ENCODE measurements around the gene RHBDL2. TPM values are rescaled to one million over a fixed set of nuclear protein-coding genes. Genes with fewer than 3 reads are reported as not detected.
"Not testable (repeated sequence)": the region's sequence is repeated elsewhere in the genome, so short reads cannot be mapped to it uniquely, and the experiment has no call there.

Gene RHBDL2
- total RNA-seq, 1 experiment from 2014 or later, result not detected

DNA sequence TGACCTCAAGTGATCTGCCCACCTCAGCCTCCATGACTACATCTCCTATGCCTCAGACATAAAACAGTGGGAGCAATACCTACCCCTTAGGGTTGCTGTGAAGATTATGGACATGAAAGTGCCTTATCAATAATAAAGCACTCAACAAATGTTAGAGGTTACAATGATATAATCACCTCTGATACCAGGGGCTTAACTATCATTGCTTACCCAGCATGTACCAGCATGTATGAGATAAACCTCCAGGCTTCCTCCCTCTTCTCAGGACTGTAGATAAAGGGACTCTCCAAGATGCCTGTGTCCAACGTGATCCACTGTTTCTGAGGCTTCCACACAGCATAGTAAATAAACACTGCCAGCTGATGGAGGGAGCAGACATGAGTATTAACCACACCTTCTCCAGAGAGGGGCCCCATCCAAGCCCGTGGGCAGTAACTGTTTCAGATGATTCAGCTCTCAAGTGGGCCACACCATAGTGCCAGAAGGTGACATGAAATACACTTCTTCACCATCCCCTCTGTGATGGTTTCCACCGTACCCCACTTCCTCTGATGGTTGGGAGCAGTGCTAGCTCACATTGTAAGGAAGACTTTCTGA, 26.2 kb downstream of the RHBDL2 start:
- Histone ChIP-seq H3K27ac (ENCODE audit: low read depth, low read length) (no peak overlapping the region), H3K27me3 (ENCODE audit: insufficient read depth, low read length) (no peaks in the 10 kb centered on the region), H3K9me2 (ENCODE audit: insufficient read depth) (no peaks in the 10 kb centered on the region), H3K9me3 (ENCODE audit: control insufficient read depth in 1 of 2, insufficient read depth in 1 of 2, low read depth in 1 of 2, low read length in 2 of 2) (no peaks in the 10 kb centered on the region), H3K4me1 (ENCODE audit: control insufficient read depth in 1 of 2, insufficient read depth in 2 of 2, low read length in 2 of 2) (no peaks in the 10 kb centered on the region), H3K36me3 (ENCODE audit: control insufficient read depth in 1 of 2, insufficient read depth in 2 of 2, low read length in 2 of 2) (no peaks in the 10 kb centered on the region), H3K4me3 (replicated peaks in 1 of 2; ENCODE audit: low read depth in 1 of 2, low read length in 2 of 2) (no peak overlapping the region), H3K79me2 (ENCODE audit: insufficient read depth, low read length) (no peaks in the 10 kb centered on the region), H3K4me2 (ENCODE audit: low read length) (no peak overlapping the region), H4K20me1 (ENCODE audit: insufficient read depth) (no peaks in the 10 kb centered on the region), H2AFZ (ENCODE audit: low read depth, low read length, poor library complexity, severe bottlenecking) (no peak overlapping the region), H3K9ac (ENCODE audit: low read length) (no peak overlapping the region)
- RAD21 ChIA-PET (ENCODE audit: low non-redundant PET in 1 of 2, low total read pairs in 2 of 2, uncharacterized antibody in 2 of 2, unreplicated experiment in 2 of 2), result no interaction called here
- POLR2A ChIA-PET, result no interaction called here
- BruUV-seq (replicated peaks), result no TSS peak
- DNase-seq (ENCODE audit: low read depth, low spot score), result no peak
- ATAC-seq, result no peak
- TF ChIP-seq, protein P1, sequence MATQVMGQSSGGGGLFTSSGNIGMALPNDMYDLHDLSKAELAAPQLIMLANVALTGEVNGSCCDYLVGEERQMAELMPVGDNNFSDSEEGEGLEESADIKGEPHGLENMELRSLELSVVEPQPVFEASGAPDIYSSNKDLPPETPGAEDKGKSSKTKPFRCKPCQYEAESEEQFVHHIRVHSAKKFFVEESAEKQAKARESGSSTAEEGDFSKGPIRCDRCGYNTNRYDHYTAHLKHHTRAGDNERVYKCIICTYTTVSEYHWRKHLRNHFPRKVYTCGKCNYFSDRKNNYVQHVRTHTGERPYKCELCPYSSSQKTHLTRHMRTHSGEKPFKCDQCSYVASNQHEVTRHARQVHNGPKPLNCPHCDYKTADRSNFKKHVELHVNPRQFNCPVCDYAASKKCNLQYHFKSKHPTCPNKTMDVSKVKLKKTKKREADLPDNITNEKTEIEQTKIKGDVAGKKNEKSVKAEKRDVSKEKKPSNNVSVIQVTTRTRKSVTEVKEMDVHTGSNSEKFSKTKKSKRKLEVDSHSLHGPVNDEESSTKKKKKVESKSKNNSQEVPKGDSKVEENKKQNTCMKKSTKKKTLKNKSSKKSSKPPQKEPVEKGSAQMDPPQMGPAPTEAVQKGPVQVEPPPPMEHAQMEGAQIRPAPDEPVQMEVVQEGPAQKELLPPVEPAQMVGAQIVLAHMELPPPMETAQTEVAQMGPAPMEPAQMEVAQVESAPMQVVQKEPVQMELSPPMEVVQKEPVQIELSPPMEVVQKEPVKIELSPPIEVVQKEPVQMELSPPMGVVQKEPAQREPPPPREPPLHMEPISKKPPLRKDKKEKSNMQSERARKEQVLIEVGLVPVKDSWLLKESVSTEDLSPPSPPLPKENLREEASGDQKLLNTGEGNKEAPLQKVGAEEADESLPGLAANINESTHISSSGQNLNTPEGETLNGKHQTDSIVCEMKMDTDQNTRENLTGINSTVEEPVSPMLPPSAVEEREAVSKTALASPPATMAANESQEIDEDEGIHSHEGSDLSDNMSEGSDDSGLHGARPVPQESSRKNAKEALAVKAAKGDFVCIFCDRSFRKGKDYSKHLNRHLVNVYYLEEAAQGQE (IDR thresholded peaks at IDR 0.05; ENCODE audit: low read depth), result no peak
- TF ChIP-seq EZH2 (IDR thresholded peaks at IDR 0.05), result no peak
- TF ChIP-seq POLR2A (IDR thresholded peaks at IDR 0.05; ENCODE audit: borderline replicate concordance, extremely low read depth, insufficient read depth, insufficient read length), result no peak
- no peak for TF ChIP-seq EGR1 (IDR thresholded peaks at IDR 0.05; ENCODE audit: low read depth)
- no peak for TF ChIP-seq ZFX (IDR thresholded peaks at IDR 0.05)
- TF ChIP-seq SIN3A (IDR thresholded peaks at IDR 0.05; ENCODE audit: low read depth), result no peak
- TF ChIP-seq CBX3 (IDR thresholded peaks at IDR 0.05; ENCODE audit: low read depth), result no peak
- intact Hi-C loops (cut with micrococcal nuclease), result no loop called here
- CTCF ChIA-PET, result no interaction called here

DNA sequence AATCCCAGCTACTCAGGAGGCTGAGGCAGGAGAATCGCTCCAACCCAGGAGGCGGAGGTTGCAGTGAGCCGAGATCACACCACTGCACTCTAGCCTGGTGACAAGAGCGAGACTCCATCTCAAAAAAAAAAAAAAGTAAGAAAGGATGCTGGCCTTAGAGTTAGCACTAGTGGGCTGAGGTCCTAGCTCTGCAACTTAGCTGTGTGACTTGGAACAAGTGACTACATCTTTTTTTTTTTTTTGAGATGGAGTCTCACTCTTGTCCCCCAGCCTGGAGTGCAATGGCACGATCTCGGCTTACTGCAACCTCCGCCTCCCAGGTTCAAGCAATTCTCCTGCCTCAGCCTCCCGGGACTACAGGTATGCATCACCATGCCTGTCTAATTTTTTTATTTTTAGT, 26.7 kb downstream of the RHBDL2 start:
- H3K27me3 ChIP-seq (ENCODE audit: insufficient read depth, low read length); H3K79me2 ChIP-seq (ENCODE audit: insufficient read depth, low read length); H4K20me1 ChIP-seq (ENCODE audit: insufficient read depth); H3K4me3 ChIP-seq (replicated peaks in 1 of 2; ENCODE audit: low read depth in 1 of 2, low read length in 2 of 2); H3K9me3 ChIP-seq (ENCODE audit: control insufficient read depth in 1 of 2, insufficient read depth in 1 of 2, low read depth in 1 of 2, low read length in 2 of 2); RAD21 ChIA-PET (ENCODE audit: low non-redundant PET in 1 of 2, low total read pairs in 2 of 2, uncharacterized antibody in 2 of 2, unreplicated experiment in 2 of 2); ATAC-seq; BruUV-seq (replicated peaks); intact Hi-C loops (cut with micrococcal nuclease); DNase-seq (ENCODE audit: low read depth, low spot score); CTCF ChIA-PET; POLR2A ChIA-PET; H3K9me2 ChIP-seq (ENCODE audit: insufficient read depth); H3K4me2 ChIP-seq (ENCODE audit: low read length); H3K36me3 ChIP-seq (ENCODE audit: control insufficient read depth in 1 of 2, insufficient read depth in 2 of 2, low read length in 2 of 2); H3K27ac ChIP-seq (ENCODE audit: low read depth, low read length); H2AFZ ChIP-seq (ENCODE audit: low read depth, low read length, poor library complexity, severe bottlenecking); H3K9ac ChIP-seq (ENCODE audit: low read length); H3K4me1 ChIP-seq (ENCODE audit: control insufficient read depth in 1 of 2, insufficient read depth in 2 of 2, low read length in 2 of 2): not testable (repeated sequence)
